ENCODE data around the gene RRAGB. TPM values are rescaled to one million over a fixed set of nuclear protein-coding genes. Genes with fewer than 3 reads are reported as not detected.

The RRAGB gene
- total RNA-seq, 1 donor from 2014 or later: 15.7 TPM

DNA sequence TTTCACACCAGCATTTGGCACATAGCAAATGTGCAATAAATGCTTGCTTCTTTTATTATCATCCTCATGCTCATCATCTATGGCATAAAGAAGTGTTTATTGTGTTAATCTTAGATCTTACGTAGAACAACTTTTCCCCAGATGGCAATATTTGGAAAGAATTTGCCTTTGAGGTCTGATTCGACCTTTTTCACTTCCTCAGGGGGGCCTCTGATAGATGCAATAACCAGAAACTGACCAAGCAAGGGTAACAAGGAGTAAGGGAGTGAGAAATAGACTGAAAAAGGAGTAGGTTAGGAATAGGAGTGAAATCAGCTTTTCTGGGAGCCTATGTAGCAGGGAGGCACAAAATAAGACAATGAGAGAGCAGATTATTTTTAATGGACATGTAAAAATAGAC is 70.2 kb downstream of the RRAGB start:
- no peak for DNase-seq (ENCODE audit: low spot score)
- Mint-ChIP-seq H3K27me3 (ENCODE audit: insufficient read depth, low read depth) (no peaks in the 10 kb centered on the region), H3K9me3 (no peaks in the 10 kb centered on the region), H3K36me3 (no peaks in the 10 kb centered on the region), H3K27ac (no peak overlapping the region), H3K4me3 (no peak overlapping the region), H3K4me1 (no peaks in the 10 kb centered on the region)
- TF ChIP-seq EZH2 (IDR thresholded peaks at IDR 0.05) (no peak), EZH2phosphoT487 (IDR thresholded peaks at IDR 0.05) (no peak)
- TF ChIP-seq, protein P1, sequence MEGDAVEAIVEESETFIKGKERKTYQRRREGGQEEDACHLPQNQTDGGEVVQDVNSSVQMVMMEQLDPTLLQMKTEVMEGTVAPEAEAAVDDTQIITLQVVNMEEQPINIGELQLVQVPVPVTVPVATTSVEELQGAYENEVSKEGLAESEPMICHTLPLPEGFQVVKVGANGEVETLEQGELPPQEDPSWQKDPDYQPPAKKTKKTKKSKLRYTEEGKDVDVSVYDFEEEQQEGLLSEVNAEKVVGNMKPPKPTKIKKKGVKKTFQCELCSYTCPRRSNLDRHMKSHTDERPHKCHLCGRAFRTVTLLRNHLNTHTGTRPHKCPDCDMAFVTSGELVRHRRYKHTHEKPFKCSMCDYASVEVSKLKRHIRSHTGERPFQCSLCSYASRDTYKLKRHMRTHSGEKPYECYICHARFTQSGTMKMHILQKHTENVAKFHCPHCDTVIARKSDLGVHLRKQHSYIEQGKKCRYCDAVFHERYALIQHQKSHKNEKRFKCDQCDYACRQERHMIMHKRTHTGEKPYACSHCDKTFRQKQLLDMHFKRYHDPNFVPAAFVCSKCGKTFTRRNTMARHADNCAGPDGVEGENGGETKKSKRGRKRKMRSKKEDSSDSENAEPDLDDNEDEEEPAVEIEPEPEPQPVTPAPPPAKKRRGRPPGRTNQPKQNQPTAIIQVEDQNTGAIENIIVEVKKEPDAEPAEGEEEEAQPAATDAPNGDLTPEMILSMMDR (IDR thresholded peaks at IDR 0.05): no peak
- Histone ChIP-seq H3K79me2 (ENCODE audit: low read depth) (no peaks in the 10 kb centered on the region), H3K4me2 (no peak overlapping the region), H3K27me3 (no peaks in the 10 kb centered on the region), H3K4me1 (no peaks in the 10 kb centered on the region), H3K9me3 (ENCODE audit: low read depth) (no peaks in the 10 kb centered on the region), H3K36me3 (no peaks in the 10 kb centered on the region), H3F3A (ENCODE audit: low read depth) (no peaks in the 10 kb centered on the region), H3K27ac (no peak overlapping the region), H3K4me3 (no peak overlapping the region), H2AFZ (replicated peaks) (no peak overlapping the region), H4K20me1 (ENCODE audit: low read depth) (no peaks in the 10 kb centered on the region), H3K9ac (no peak overlapping the region)

DNA sequence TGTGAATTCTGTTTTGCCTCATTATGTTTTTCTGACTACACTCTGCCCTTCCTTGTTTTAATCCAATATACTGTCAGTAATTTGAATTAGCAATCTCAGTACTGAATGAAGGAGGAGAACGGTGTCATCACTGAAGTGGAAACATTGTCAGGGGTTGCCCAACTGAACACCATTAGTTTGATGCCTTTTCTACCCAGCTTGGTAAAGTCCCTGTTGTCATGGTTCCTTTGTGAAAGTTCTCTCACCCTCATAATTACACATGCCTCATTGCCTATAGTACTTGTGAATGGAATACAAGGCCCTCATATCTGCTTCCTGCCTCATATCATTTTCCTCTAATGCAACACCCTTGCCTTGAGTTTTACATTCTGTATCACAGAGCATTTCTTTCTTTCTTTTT is 76.9 kb downstream of the RRAGB start:
- no peak for DNase-seq (ENCODE audit: low spot score)
- no peaks in the 10 kb centered on the region for H3K9me3 Mint-ChIP-seq
- Histone ChIP-seq H3K9ac (no peak overlapping the region), H3K27ac (no peak overlapping the region), H3F3A (ENCODE audit: low read depth) (no peaks in the 10 kb centered on the region), H3K4me1 (no peaks in the 10 kb centered on the region), H3K4me2 (no peak overlapping the region), H3K9me3 (ENCODE audit: low read depth) (peaks cover 3% of the 10 kb centered on the region), H3K4me3 (no peak overlapping the region), H3K79me2 (ENCODE audit: low read depth) (no peaks in the 10 kb centered on the region), H3K27me3 (no peaks in the 10 kb centered on the region), H4K20me1 (ENCODE audit: low read depth) (no peaks in the 10 kb centered on the region), H2AFZ (replicated peaks) (no peak overlapping the region), H3K36me3 (no peaks in the 10 kb centered on the region)
- TF ChIP-seq EZH2 (IDR thresholded peaks at IDR 0.05) (no peak), EZH2phosphoT487 (IDR thresholded peaks at IDR 0.05) (no peak)
- TF ChIP-seq, protein P1 (IDR thresholded peaks at IDR 0.05): no peak
- no peaks in the 10 kb centered on the region for H3K36me3 Mint-ChIP-seq
- peaks cover 2% of the 10 kb centered on the region for H3K27me3 Mint-ChIP-seq (ENCODE audit: insufficient read depth, low read depth)
- no peak overlapping the region for H3K4me3 Mint-ChIP-seq
- no peaks in the 10 kb centered on the region for H3K4me1 Mint-ChIP-seq
- no peak overlapping the region for H3K27ac Mint-ChIP-seq

DNA sequence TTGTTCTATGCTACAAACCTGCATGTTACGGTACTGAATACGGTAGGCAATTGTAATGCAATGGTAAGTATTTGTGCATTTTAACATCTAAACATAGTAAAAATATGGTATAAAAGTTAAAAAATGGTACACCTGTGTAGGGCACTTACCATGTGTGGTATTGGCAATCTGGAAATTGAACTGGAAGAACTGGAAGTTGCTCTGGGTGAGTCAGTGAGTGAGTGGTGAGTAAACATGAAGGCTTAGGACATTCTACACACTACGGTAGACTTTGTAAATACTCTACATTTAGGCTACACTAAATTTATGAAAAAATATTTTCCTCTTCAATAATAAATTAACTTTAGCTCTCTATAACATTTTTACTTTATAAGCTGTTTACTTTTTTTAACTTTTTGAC is 78.9 kb downstream of the RRAGB start:
- Histone ChIP-seq H2AFZ (replicated peaks) (no peak overlapping the region), H3K9me3 (ENCODE audit: low read depth) (peaks cover 3% of the 10 kb centered on the region), H3K27me3 (no peaks in the 10 kb centered on the region), H3K36me3 (no peaks in the 10 kb centered on the region), H3K79me2 (ENCODE audit: low read depth) (no peaks in the 10 kb centered on the region), H3F3A (ENCODE audit: low read depth) (no peaks in the 10 kb centered on the region), H3K4me2 (no peak overlapping the region), H3K4me1 (no peaks in the 10 kb centered on the region), H3K9ac (no peak overlapping the region), H3K27ac (no peak overlapping the region), H3K4me3 (no peak overlapping the region), H4K20me1 (ENCODE audit: low read depth) (no peaks in the 10 kb centered on the region)
- Mint-ChIP-seq H3K36me3 (no peaks in the 10 kb centered on the region), H3K27ac (no peak overlapping the region), H3K4me1 (no peaks in the 10 kb centered on the region), H3K9me3 (no peaks in the 10 kb centered on the region), H3K27me3 (ENCODE audit: insufficient read depth, low read depth) (peaks cover 2% of the 10 kb centered on the region), H3K4me3 (no peak overlapping the region)
- DNase-seq (ENCODE audit: low spot score): no peak
- TF ChIP-seq EZH2phosphoT487 (IDR thresholded peaks at IDR 0.05) (no peak), EZH2 (IDR thresholded peaks at IDR 0.05) (no peak)
- TF ChIP-seq, protein P1 (IDR thresholded peaks at IDR 0.05): no peak
